Activated CD8-positive, alpha-beta memory T cell treated with anti-CD3 and anti-CD28 coated beads for 48 hours (primary cell): ENCODE data around the gene KCNA4.
"Not testable (repeated sequence)": the region's sequence is repeated elsewhere in the genome, so short reads cannot be mapped to it uniquely, and the experiment has no call there.

ENCODE experiments used
- DNase-seq, 3 experiments: peaks; one replicate each; pipeline ENCODE4 v3.0.0-alpha.2; 2020; ENCODE audit warnings: low read depth in 2 of 3, low spot score in 2 of 3

KCNA4 gene

DNA sequence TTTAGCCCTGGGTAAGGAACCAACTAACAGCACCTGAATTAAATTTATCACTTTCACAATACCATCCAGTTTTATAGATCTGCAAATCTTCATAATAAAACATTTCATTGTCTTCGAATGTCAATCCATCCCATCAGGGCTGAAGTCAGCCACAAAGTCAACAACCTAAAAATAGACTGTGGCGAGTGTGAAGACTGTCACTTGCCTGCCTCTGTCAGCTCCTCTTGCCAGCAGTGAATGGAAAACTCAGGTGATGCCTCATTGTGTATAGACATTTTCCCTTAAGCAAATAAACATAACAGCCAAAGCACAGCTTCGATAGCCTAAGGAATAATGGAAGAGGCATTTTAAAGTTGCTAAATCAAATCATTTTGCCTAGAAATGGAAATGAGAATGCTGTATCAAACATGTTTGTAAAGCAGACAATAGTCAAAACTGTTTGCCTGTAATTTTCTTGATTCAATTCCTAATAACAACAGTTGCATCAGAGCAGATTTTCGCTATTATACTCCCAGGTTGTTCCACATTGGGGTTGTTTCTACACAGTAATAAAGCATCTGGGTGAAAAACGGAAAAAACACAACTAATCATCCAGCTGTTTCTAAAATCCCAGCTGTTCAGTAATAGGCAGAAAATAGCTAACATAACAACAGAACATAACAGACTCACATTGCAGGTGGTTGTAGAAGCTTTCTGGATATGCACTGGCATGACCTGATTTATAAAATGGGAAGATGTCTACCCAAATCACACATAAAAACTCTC, 15.7 kb downstream of the KCNA4 start:
- no peak for DNase-seq

DNA sequence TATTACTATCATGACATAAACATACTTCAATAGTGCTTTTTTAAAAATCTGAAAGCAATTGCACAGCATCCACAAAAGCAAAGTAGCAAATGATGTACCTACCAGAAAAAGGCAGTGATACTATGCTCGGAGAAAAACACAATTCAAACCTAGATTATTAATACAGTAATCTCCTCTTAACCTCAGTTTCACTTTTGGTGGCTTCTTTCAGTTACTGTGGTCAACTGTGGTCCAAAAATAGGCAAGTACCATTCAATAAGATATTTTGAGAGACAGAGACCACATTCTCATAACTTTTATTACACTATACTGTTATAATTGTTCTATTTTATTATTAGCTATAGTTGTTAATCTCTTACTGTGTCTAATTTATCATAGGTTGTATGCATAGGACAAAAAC, 20.8 kb downstream of the KCNA4 start:
- DNase-seq: no peak

DNA sequence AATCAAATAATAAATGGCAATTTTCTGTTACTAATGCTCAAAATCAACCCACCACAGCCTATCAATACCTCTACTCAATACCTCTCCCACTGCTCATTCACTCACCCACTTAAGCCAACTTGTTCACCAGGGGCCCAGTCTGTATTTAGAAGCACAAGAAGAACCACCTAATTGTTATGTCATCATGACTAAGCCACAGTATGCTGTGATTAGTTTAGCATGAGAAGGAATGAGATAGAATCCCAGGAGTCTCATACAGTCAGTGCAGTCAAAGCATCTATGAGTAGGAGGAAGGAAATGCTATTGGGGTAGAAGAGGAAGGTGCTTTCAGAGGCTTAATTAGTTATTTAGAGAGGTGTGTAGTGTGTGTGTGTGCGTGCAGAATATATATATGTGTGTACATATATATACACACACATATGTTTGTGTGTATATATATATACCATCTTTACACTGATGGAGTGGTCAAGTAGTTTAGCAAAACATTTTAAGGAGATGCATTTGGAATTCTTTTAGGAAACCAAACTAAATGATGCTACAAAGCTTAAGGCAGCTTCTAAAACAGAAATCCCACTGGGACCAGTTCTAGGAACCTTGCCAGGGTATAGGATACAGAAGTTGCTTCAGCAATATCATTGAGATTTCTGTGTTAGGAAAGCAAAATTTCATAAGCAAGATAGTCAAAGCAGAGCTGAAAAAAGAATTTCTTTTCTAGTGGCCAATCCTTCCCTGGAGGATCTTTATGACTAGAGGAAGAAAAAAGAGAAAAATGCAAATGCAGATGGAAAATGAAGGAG, 27.5 kb downstream of the KCNA4 start:
- DNase-seq: no peak

DNA sequence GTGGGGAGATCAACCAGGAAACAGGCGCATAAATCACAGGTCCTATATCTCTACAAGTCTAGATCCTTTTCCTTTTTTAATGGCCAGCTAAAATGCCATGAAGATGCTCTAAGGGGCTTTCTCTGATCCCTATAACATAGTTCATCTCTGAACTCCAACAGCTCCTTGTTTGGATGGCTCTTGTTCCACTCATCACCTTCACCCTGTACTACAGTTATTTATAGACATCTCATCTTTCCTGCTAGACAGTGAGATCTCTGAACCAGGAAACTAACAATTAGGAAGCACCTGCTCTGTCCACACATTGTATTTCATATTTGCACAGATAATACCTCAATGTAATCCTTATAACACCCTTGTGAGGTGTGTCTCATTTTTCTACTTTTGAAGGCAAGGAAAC, 31.6 kb downstream of the KCNA4 start:
- no peak for DNase-seq

DNA sequence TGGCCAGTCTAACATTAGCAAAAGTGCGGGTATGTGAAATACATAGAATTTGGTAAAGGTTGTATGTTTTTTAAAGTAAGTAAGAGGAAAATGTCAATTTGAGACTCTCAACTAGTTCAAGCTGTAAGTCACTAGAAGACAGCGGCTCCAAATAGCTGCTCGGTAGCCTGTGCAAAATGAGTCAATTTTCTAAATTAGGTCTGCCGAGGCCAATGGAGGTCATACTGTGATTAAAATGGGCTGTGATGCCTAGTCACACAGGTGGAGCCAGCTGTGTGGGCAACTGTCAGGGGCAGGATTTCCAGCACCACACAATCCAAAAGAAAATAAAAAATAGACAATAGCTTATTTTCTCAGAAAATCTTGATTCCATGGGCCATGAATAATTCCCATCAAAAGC, 32.3 kb downstream of the KCNA4 start:
- no peak for DNase-seq

DNA sequence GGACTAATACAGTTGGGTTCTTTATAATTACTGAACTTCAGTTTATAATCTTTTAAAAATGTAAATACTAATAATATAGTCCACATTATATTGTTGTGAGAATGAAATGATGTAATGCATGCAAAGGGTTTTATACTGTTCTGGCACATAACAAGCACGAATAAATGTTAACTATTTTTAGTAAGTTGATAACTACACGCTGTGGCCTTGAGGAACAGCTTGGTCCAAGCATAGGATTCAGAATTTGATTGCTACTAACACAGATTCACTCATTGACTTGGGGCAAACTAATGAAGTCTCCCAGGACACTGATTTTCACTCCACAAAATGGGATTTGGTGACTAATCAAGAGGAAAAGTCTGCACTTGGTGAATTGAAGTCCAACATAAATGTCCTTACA, 38.3 kb downstream of the KCNA4 start:
- no peak for DNase-seq

DNA sequence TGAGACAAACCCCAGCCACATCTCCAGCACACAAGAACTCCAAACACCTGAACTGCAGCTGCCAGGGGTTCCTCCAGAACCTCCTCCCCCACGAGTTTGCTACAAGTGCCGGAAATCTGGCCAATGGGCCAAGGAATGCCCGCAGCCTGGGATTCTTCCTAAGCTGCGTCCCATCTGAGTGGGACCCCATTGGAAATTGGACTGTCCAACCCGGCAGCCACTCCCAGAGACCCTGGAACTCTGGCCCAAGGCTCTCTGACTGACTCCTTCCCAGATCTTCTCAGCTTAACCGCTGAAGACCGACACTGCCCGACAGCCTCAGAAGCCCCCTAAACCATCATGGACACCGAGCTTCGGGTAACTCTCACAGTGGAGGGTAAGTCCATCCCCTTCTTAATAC, 41.2 kb downstream of the KCNA4 start:
- DNase-seq: not testable (repeated sequence)

DNA sequence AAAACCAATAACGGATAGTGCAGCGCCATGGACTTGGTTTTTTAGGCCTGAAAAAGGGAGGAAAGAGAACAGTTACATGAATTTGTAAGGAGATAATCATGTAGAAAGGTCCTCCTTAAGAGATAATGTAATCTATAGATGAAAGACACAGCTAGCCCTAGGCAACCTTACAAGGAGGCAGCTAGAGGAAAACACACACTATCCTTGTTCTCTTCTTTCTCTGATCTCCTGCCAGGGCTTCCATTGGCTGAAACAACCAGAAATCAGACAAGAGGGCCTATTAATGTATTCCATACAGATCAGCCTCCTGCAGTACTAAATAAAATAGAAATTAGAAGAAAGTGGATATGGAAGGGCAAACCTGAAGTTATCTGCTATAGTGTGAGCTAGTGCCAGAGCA, 53.0 kb downstream of the KCNA4 start:
- no peak for DNase-seq

DNA sequence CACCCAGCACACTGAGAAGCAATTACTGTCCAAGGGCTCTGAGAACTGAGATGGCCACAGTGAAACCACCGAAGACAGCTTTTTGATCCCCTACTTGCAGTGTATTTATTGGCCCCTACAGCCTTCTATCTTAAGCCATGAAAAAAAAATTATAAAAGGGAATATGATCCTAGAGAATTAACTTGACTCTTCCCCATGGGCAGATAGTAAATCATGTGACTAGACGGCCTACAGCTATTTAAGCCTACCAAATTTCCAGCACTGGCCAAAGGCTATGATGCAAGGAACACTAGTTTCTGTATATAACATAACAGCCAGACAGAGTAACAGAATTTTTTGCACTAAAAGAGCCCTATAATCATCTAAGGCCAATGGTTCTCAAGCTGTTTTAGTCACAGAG, 53.8 kb downstream of the KCNA4 start:
- DNase-seq: no peak

DNA sequence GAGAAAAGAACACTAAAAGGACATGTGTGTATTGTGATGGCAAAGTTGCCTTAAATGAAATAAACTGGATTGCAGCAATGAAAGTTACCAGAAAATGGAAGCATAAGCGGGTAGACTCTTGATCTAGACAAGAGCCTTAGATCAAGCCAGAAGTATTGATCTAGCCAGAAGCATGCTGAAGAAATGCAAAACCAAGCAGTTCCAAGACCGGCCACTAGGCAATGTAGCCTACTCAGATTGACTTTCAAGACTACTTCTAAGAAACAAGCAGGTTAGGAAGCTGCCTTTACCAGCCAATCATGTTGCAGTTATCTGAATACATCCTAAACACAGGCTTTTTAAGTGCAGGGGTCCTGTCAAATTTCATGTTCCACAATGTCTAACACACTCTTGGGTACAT, 54.6 kb downstream of the KCNA4 start:
- DNase-seq: no peak
